Tibial nerve (tissue), 4 donors: ENCODE data around the gene TEX2. TPM values are rescaled to one million over a fixed set of nuclear protein-coding genes. Genes with fewer than 3 reads are reported as not detected.
A peak's percentile ranks its signal among the peaks of the same experiment; 100 is the strongest.

Source experiments
- DNase-seq, 2 donors: peaks; one replicate each; pipeline ENCODE4 v3.0.0-alpha.2; 2019; ENCODE audit warnings: low spot score in 2 of 2
- H3K27ac ChIP-seq, 4 donors: fragments of 200-600 bp; sonication (generic) in 3 of 4; one replicate each; pipeline ENCODE4 v1.5.1; 2017 to 2019; ENCODE audit warnings: mild to moderate bottlenecking in 1 of 4
- H3K27me3 ChIP-seq, 2 donors: fragments of 200-600 bp; sonication (generic) in 1 of 2; one replicate each; pipeline versions ENCODE4 v1.5.1 to v1.6.0; 2017 to 2019
- H3K36me3 ChIP-seq, 3 donors: fragments of 200-600 bp; sonication (generic); one replicate each; pipeline ENCODE4 v1.5.1; 2018 to 2019
- H3K4me1 ChIP-seq, 4 donors: fragments of 200-600 bp; sonication (generic) in 3 of 4; one replicate each; pipeline ENCODE4 v1.5.1; 2017 to 2019
- H3K4me3 ChIP-seq, 4 donors: fragments of 200-600 bp; sonication (generic) in 3 of 4; one replicate each; pipeline ENCODE4 v1.5.1; 2017 to 2019; ENCODE audit warnings: mild to moderate bottlenecking in 1 of 4, moderate library complexity in 1 of 4
- H3K9me3 ChIP-seq, 4 donors: fragments of 200-600 bp; sonication (generic) in 3 of 4; one replicate each; pipeline ENCODE4 v1.5.1; 2017 to 2019
- EP300 ChIP-seq, 2 donors: sonication (generic); formaldehyde crosslinking; IDR thresholded peaks; one replicate each; pipeline ENCODE4 v1.6.1; 2017; ENCODE audit warnings: antibody characterized with exemption in 2 of 2, mild to moderate bottlenecking in 1 of 2
- POLR2A ChIP-seq, 2 donors: fragments of 450-650 bp; IDR thresholded peaks; one replicate each; pipeline ENCODE4 v1.6.1; 2017; ENCODE audit warnings: antibody characterized with exemption in 2 of 2, mild to moderate bottlenecking in 2 of 2, moderate library complexity in 2 of 2
- WGBS, 2 donors: methylation state at CpG; one replicate each; pipeline ENCODE4 v1.1.5; 2018; 5-methylcytosine and 5-hydroxymethylcytosine counted together
- total RNA-seq, 4 donors: library from RNA; depleted of rRNA; stranded (reverse); fragments of >200 nt; gene quantifications; one replicate each; pipeline ENCODE4 v1.1.0, GENCODE V29; 2016
- TF ChIP-seq, protein P1 (sequence below), 5 experiments: fragments of 200-600 bp in 3 of 5; fragments of 450-650 bp in 2 of 5; sonication (generic) in 3 of 5; IDR thresholded peaks; one replicate each; pipeline ENCODE4 v1.5.1; 2016 to 2019; ENCODE audit warnings: antibody characterized with exemption in 5 of 5, mild to moderate bottlenecking in 3 of 5, moderate library complexity in 2 of 5

TEX2 gene
- total RNA-seq, 4 donors from 2014 or later: 32.6 to 110 (median 59.7) TPM

DNA sequence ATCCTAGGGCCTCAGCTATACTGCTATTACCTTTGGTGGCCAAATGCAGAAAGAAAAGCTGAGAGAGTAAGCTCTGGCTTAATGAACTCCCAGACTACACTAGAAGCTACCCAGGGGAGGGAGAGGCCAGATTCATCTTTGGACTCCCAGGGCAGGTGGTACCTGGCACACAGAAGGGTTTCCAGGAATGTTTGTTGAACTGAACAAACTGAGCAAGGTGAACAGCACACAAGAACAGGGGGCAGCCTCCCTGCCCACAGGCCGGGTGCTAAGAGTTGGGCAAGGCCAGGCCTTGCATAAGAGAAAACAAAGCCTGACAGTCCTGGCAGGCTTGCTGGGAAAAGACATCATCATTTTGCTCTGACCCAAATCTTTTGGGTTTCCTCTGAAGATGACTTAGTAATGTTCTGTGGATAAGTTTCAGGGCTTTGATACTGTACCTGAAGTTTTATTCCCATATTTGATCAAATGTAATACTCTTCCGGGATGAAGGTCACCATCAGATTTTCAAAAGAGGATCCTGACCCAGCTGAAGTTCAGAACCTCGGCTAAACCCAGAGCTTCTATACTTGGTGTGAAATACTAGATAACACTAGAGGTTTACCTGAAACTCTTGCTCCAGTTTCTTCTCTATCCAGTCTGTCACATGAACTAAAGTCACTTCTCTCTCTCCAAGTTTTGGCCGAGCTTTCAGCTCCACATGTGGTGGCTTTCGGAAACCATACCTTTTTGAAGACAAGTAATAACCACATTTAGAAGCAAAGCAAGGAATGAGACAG, 112.6 kb downstream of the TEX2 start:
- TF ChIP-seq EP300 (IDR thresholded peaks at IDR 0.05): peak in 1 of 2 donors; percentile 71
- TF ChIP-seq POLR2A (IDR thresholded peaks at IDR 0.05): no peak
- no peak overlapping the region for H3K4me3 ChIP-seq
- H3K36me3 ChIP-seq: peaks cover 0 to 41% (median 0%) of the 10 kb centered on the region in 3 donors
- H3K27me3 ChIP-seq: no peaks in the 10 kb centered on the region
- WGBS, 2 donors: 76 to 91% methylated on average over 5 of the region's 5 CpGs
- peak overlapping the region in 2 of 4 donors; percentile 26 to 48 for H3K27ac ChIP-seq
- peaks cover 0 to 35% (median 12%) of the 10 kb centered on the region in 4 donors for H3K4me1 ChIP-seq
- DNase-seq: peak in 1 of 2 donors; percentile 40
- no peaks in the 10 kb centered on the region for H3K9me3 ChIP-seq

DNA sequence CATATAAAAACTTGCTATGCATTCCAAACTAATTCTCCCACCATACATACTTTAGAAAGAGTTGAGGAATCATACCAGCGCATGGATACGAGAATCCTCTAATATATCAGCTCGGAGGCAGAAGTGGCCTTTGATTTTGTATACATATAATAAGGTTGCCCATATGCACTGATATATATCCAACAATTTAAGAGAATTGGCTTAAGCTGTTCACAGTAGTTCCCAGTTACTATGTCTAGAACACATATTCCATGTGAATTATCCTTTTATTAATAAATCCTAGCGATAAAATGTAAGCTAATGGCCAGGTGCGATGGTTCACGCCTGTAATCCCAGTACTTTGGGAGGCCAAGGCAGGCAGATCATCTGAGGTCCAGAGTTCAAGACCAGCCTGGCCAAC, 113.9 kb downstream of the TEX2 start:
- Histone ChIP-seq H3K36me3 (peaks cover 0 to 41% (median 0%) of the 10 kb centered on the region in 3 donors), H3K9me3 (no peaks in the 10 kb centered on the region), H3K4me1 (peaks cover 0 to 29% (median 4%) of the 10 kb centered on the region in 4 donors), H3K27ac (no peak overlapping the region), H3K4me3 (no peak overlapping the region), H3K27me3 (no peaks in the 10 kb centered on the region)
- no peak for DNase-seq
- TF ChIP-seq EP300 (IDR thresholded peaks at IDR 0.05) (no peak), POLR2A (IDR thresholded peaks at IDR 0.05) (no peak)
- TF ChIP-seq, protein P1, sequence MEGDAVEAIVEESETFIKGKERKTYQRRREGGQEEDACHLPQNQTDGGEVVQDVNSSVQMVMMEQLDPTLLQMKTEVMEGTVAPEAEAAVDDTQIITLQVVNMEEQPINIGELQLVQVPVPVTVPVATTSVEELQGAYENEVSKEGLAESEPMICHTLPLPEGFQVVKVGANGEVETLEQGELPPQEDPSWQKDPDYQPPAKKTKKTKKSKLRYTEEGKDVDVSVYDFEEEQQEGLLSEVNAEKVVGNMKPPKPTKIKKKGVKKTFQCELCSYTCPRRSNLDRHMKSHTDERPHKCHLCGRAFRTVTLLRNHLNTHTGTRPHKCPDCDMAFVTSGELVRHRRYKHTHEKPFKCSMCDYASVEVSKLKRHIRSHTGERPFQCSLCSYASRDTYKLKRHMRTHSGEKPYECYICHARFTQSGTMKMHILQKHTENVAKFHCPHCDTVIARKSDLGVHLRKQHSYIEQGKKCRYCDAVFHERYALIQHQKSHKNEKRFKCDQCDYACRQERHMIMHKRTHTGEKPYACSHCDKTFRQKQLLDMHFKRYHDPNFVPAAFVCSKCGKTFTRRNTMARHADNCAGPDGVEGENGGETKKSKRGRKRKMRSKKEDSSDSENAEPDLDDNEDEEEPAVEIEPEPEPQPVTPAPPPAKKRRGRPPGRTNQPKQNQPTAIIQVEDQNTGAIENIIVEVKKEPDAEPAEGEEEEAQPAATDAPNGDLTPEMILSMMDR (IDR thresholded peaks at IDR 0.05): no peak
- WGBS, 2 donors: 96 to 97% methylated on average over 6 of the region's 6 CpGs

DNA sequence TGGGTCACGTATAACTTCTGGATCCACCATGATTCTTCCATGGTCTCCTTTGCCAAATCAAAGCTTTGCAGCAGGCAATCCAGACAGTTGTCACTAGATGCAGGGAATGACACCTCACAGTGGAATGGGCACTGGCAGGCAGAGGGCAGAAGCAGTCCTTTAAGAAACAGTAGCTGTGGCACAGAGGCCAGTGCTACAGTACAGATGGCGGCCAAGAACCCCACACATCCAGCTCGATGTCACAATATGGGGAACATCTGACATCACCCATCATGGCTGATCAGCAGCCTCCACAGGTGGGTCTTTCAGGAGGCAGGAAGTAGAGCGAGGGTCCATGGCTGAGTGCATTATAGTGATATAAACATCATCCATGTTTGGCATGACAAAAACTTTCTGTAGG, 114.4 kb downstream of the TEX2 start:
- 75 to 80% methylated on average over 4 of the region's 4 CpGs for WGBS, 2 donors
- Histone ChIP-seq H3K36me3 (peaks cover 0 to 41% (median 0%) of the 10 kb centered on the region in 3 donors), H3K4me1 (peaks cover 0 to 25% (median 4%) of the 10 kb centered on the region in 4 donors), H3K9me3 (no peaks in the 10 kb centered on the region), H3K27me3 (no peaks in the 10 kb centered on the region), H3K4me3 (no peak overlapping the region), H3K27ac (peak overlapping the region in 2 of 4 donors; percentile 94 to 97)
- DNase-seq: no peak
- no peak for TF ChIP-seq EP300 (IDR thresholded peaks at IDR 0.05)
- TF ChIP-seq POLR2A (IDR thresholded peaks at IDR 0.05): no peak
- TF ChIP-seq, protein P1 (IDR thresholded peaks at IDR 0.05): peak in 1 of 5 experiments; percentile 18

DNA sequence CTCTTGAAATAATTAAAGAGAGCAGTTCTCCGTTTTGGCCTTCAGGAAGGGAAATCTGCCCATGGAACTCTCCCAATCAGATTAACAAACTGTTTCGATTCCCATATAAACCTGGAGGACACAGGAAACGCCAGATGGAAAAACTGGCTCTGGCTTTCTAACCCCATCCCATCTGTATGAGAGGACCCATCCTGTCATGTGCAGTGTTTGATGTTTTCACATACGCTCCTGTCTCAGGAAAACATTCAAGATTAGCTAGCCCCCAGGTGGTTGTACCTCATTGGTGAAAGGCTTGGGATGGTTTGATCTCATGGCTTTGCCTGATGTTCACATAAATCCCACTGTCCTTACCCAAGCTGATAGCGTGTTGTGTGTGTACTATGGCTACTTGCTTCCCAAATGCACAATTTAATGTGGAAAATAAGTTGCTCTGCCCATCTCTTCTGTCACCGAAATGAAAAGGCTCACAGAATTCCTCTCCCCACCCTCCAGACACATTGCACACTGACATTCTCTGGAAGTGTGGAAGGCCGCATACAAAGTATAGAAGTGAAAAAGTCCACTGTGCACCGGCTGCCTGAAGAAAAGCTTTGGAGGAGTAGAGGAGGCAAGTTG, 114.9 kb downstream of the TEX2 start:
- no peak for DNase-seq
- Histone ChIP-seq H3K36me3 (peaks cover 0 to 39% (median 0%) of the 10 kb centered on the region in 3 donors), H3K27me3 (no peaks in the 10 kb centered on the region), H3K9me3 (no peaks in the 10 kb centered on the region), H3K4me3 (no peak overlapping the region), H3K27ac (peak overlapping the region in 2 of 4 donors; percentile 94 to 97), H3K4me1 (peaks cover 0 to 25% (median 4%) of the 10 kb centered on the region in 4 donors)
- 64 to 73% methylated on average over 8 of the region's 8 CpGs for WGBS, 2 donors
- TF ChIP-seq EP300 (IDR thresholded peaks at IDR 0.05) (no peak), POLR2A (IDR thresholded peaks at IDR 0.05) (no peak)
- TF ChIP-seq, protein P1 (IDR thresholded peaks at IDR 0.05): no peak

DNA sequence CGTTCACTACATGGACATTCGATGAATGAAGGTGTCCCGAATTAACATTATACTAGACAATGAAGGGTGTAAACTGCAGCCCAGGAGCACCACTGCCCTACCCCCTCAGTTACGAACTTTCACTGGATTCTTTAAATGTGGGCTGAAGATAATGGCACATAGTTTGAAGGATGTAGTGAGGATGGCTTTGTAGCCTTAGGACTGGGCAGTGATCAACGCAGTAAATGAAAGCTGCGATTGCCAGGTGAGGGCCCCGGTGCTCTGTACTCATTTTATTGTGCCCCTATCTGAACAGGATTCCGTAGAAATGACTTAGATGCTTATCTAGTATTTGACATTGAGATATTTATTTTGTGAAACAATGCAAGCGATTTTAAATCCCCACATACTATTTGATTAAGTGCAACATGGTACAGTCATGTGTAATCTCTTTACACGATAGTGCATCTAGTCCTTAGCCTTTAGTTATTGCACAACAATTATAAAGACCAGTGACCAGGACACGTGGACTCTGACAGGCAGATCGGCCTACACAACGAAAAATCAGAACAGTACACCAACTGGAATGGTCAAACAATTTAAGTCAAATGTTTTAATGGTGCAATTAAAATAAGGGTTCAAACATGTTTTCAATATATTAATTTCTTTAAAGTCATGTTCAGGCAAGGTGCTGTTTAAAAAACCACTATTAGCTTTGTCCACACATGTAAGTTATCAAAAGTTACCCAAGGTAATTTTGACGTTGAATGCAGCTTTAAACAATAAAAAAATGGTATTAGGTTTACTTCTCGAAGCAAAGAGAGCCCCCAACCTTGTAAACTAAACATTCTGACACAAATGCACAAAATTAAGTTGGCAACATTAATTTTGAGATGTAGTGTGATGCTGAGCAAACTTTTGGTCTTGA, 115.7 kb downstream of the TEX2 start:
- DNase-seq: no peak
- Histone ChIP-seq H3K4me1 (peaks cover 0 to 25% (median 4%) of the 10 kb centered on the region in 4 donors), H3K27me3 (no peaks in the 10 kb centered on the region), H3K27ac (peak overlapping the region; percentile 91 to 97 (median 92)), H3K9me3 (no peaks in the 10 kb centered on the region), H3K4me3 (peak overlapping the region in 3 of 4 donors; percentile 61 to 75 (median 75)), H3K36me3 (peaks cover 0 to 32% (median 0%) of the 10 kb centered on the region in 3 donors)
- peak in 1 of 2 donors; percentile 22 for TF ChIP-seq POLR2A (IDR thresholded peaks at IDR 0.05)
- TF ChIP-seq, protein P1 (IDR thresholded peaks at IDR 0.05): no peak
- WGBS, 2 donors: 47 to 53% methylated on average over 15 of the region's 15 CpGs
